Measurements from ENCODE around the gene NACC2.

The NACC2 gene

DNA sequence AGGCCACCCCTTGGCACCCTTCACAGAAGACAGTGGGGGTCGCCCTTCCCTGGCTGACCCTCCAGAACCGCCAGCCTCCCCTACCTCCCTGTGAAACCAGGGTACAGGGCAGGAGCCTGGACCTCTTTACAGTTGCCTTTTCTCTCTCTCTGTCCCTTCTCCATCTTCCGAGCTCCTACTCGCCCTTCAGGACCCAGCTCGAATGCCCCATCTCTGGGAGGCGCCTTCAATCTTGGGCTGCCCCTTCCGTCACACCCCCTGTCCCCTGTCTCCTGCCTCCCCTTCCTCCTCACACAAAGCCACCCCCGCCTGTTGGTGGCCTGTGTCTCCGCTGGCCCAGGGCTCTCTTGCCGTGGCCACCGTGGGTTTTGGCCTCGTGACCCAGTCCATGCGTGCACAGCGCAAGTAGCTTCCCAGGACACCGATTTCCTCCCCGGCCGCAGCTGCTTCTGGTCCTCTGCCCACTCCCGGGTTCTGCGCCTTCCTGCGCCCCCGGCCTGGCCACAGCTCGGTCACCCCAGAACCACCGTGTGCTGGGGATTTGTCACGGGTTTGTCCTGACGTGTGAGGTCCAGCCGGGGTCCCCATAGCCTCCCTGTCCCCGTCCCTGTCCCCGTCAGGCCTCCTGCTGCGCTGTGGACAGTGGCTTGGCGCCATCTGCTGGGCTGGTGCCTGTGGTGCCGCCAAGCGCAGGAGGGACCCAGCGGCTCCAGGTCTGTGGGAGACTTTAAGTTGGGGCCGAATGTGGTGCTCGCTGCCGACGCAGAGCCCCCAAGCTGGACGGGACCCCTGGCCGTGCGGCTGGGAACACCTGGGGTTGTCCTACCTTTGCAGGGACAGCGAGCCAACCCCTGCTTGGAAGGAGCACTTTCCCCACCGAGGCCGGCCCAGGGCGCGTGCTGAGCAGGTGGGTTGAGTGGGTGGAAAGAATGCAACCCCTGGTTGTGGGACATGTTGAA lies 27.6 kb upstream of the NACC2 start:
- peak; percentile 88 for DNase-seq
- Mint-ChIP-seq H3K4me1 (no peaks in the 10 kb centered on the region), H3K27ac (no peak overlapping the region), H3K36me3 (ENCODE audit: low read depth) (no peaks in the 10 kb centered on the region), H3K9me3 (peaks cover 5% of the 10 kb centered on the region), H3K27me3 (ENCODE audit: low read depth, poor library complexity) (peaks cover 33% of the 10 kb centered on the region), H3K4me3 (no peak overlapping the region)
- TF ChIP-seq, protein P1, sequence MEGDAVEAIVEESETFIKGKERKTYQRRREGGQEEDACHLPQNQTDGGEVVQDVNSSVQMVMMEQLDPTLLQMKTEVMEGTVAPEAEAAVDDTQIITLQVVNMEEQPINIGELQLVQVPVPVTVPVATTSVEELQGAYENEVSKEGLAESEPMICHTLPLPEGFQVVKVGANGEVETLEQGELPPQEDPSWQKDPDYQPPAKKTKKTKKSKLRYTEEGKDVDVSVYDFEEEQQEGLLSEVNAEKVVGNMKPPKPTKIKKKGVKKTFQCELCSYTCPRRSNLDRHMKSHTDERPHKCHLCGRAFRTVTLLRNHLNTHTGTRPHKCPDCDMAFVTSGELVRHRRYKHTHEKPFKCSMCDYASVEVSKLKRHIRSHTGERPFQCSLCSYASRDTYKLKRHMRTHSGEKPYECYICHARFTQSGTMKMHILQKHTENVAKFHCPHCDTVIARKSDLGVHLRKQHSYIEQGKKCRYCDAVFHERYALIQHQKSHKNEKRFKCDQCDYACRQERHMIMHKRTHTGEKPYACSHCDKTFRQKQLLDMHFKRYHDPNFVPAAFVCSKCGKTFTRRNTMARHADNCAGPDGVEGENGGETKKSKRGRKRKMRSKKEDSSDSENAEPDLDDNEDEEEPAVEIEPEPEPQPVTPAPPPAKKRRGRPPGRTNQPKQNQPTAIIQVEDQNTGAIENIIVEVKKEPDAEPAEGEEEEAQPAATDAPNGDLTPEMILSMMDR (IDR thresholded peaks at IDR 0.05) = peak; percentile 96

DNA sequence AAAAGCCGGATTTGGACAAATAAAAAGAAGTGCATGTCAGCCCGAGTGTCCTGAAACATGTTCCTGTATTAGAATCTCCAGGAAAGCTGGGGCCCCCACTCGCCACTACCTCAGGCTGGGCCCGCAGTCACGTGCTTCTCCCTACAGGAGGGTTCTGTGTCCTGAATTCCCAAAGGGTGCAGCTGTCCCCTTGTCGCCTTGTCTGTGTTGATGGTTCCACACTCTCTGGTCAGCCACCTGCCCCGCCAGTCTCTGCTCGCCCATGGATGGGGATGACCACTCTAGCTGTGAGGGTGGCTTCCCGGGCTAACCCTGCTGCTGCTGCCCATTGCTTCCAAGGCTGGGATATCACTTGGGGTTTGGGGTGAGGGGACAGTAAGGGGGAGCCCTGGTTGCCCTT lies 26.7 kb upstream of the NACC2 start:
- no peak for DNase-seq

DNA sequence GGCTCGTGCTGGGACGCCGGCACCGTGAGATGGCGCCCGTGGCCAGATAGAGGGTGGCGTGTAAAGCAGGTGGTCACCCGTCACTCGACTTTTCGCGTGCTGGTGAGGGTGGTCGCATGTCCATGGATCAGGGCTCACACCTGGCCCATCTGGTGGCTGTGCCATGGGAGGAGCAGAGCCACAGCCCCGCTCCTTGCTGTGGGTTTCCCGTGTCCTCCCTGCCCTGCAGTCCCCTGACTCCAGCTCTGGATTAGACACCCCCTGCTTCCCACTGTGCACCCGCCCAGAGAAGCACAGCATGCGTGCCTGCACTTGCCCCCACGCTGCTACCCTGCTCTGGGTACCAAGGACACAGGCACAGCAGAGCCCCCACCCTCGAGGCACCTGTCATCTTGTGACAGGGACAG lies 25.4 kb upstream of the NACC2 start:
- Mint-ChIP-seq H3K4me3 (no peak overlapping the region), H3K36me3 (ENCODE audit: low read depth) (no peaks in the 10 kb centered on the region)
- TF ChIP-seq, protein P1 (IDR thresholded peaks at IDR 0.05) = no peak

More for the DNA sequence above, 26.7 kb upstream of the NACC2 start:
- Mint-ChIP-seq H3K27ac (no peak overlapping the region), H3K27me3 (ENCODE audit: low read depth, poor library complexity) (peaks cover 24% of the 10 kb centered on the region), H3K9me3 (peaks cover 5% of the 10 kb centered on the region), H3K4me1 (no peaks in the 10 kb centered on the region), H3K36me3 (ENCODE audit: low read depth) (no peaks in the 10 kb centered on the region), H3K4me3 (no peak overlapping the region)
- TF ChIP-seq, protein P1 (IDR thresholded peaks at IDR 0.05) = no peak

DNA sequence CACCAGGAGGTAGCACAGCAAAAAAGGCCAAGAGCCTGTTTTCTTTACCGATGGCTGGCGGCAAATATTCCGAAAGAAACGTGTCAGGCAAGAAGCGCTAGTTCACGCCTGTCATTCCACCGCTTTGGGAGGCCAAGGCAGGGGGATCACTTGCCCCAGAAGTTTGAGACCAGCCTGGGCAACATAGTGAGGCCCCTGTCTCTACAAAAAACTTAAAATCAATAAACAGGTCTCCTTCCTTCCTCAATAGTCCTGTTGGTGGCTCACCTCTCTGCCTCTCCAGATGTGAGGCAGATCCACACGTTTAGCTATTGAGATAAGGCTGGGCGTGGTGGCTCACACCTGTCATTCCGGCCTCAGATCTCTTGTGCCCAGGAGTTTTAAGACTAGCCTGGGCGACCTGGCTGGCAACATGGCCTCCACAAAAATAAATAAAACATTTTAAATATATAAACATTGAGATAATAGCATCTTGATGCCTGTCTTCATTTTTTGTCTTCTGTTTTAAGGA lies 24.8 kb upstream of the NACC2 start:
- Mint-ChIP-seq H3K4me3 (peak overlapping the region; percentile 84), H3K36me3 (ENCODE audit: low read depth) (peaks cover 2% of the 10 kb centered on the region), H3K9me3 (peaks cover 2% of the 10 kb centered on the region), H3K4me1 (no peaks in the 10 kb centered on the region), H3K27me3 (ENCODE audit: low read depth, poor library complexity) (peaks cover 12% of the 10 kb centered on the region), H3K27ac (no peak overlapping the region)
- no peak for DNase-seq
- TF ChIP-seq, protein P1 (IDR thresholded peaks at IDR 0.05) = no peak

More for the DNA sequence above, 25.4 kb upstream of the NACC2 start:
- Mint-ChIP-seq H3K27me3 (ENCODE audit: low read depth, poor library complexity) (peaks cover 15% of the 10 kb centered on the region), H3K27ac (no peak overlapping the region), H3K9me3 (peaks cover 5% of the 10 kb centered on the region), H3K4me1 (no peaks in the 10 kb centered on the region)
- no peak for DNase-seq

DNA sequence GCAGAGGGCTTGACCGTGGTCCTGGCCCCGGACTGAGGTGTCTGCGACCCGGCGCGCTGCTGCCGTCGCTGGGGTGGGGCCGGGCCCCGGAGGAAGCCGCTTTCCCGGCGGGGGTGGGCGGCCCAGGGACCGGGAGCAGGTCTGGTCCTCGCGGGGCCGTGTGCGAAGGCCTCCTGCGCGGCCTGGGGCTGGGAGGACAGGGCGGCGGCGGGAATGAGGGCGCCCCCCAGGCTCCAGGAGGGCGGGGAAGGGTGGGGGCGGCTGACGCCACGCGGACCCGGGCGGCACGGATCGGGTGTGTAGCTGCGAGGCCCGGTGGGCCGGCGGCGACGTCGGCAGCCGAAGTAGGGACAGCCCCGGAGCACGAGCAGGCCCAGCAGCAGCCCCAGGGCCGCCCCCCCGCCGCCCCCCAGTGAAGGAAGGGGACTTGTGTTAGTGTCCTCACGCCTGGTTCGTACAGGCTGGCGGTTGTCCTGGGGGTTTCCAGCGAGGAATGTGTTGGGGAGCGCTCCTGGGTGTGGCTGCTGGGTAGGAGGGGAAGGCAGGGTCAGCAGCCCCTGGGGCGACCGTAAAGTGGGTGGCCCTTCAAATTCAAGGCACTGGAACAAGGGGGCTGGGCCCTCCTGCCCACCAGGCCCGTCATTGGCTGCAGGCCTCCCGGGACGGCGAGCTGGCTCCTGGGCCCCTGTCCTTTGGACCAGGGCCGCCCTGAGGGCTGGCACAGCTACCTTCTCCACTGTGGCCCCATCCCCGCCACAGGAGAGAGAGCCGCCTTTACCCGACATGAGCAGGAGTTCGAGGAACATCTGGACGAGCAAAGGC lies 24.2 kb upstream of the NACC2 start:
- Mint-ChIP-seq H3K4me1 (no peaks in the 10 kb centered on the region), H3K9me3 (no peaks in the 10 kb centered on the region), H3K27ac (peak overlapping the region; percentile 64), H3K4me3 (peak overlapping the region; percentile 84), H3K27me3 (ENCODE audit: low read depth, poor library complexity) (peaks cover 10% of the 10 kb centered on the region), H3K36me3 (ENCODE audit: low read depth) (peaks cover 6% of the 10 kb centered on the region)
- DNase-seq = peak; percentile 53
- TF ChIP-seq, protein P1 (IDR thresholded peaks at IDR 0.05) = no peak

All from nephron progenitor cell (in vitro differentiated cells).